ENCODE measurements around the gene GRHL1.
A peak's percentile ranks its signal among the peaks of the same experiment; 100 is the strongest.

The GRHL1 gene

DNA sequence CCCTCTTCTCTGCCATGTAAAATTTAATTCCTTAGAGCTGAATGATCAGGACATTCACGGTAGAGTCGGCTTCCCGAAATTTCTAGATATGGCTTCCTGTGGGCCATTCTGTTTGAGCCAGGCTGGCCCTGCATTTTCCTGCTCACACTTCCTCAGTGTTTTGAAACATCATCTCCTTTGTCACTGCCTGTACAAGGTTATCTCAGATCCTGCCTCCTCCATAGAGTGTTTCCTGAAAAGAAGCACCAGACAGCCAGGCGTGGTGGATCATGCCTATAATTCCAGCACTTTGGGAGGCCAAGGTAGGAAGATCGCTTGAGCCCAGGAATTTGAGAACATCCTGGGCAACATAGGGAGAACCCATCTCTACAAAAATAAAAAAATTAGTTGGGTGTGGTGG lies 43.6 kb downstream of the GRHL1 start:
- no peak for DNase-seq

DNA sequence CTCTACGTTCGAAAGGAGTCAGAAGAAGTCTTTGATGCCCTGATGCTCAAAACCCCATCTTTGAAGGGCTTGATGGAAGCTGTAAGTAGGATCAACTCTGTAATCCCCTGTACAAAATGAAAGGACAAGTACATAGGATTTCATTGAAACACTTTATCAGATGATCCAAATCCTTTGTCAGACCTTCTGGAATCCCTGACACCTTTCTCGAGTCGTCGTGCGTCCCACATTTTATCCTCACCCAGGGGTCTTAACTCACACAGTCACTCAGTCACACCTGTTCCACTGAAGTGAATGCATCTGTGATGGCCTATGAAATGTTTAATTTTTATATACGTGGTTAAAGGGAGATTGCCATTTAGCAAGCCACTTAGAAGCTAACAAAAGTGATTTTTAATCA lies 44.8 kb downstream of the GRHL1 start:
- DNase-seq: no peak

DNA sequence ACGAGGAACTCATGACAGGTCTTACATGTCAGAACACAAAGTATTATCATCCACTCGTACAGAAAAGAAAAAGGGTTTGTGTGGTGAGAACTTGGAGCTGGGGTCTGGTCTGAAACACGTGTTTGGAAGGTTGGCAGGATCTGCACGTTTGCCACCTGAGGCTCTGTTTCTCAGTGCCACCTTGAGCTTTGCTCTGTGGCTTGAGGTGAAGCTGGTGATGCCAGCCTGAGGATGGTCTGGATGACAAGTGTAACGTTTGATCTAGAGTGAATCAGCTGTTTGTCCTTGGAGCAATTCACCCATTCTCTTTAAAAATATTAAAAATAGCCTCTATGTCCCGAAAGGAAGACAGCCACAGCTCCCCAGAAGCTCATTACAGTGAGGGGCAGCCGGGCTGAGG lies 46.4 kb downstream of the GRHL1 start:
- no peak for DNase-seq

DNA sequence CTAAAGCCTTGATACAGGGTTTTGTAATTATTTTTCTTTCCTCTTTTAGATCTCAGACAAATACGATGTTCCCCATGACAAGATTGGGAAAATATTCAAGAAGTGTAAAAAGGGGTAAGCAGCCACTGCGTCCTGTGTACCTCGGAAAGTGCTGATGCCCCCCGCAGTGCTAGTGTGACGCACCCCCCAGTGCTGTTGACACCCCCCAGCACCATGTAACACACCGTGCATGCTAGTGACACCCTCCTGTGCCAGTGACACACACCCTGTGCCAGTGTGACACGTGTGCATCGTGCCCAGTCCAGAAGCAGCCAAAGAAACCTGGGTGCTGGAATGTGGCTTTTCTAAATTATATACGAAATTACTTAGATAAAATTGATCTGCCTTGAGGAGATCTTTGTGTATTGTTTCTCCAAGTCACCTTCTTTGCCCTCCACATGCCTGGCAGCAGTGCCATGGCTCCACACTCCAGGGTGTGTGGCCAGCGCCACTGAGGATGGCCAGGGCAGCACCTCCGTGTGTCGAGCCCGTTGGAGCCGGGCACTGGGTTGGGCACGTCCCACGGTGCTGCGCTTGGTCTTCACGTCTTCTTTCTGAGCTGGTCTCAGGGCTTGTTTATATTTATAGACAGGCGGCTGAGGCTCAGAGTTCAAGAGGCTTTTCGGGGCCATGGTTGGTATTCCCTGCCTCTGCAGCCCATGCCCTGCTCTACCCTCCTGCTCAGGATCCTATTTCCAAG lies 47.6 kb downstream of the GRHL1 start:
- no peak for DNase-seq

DNA sequence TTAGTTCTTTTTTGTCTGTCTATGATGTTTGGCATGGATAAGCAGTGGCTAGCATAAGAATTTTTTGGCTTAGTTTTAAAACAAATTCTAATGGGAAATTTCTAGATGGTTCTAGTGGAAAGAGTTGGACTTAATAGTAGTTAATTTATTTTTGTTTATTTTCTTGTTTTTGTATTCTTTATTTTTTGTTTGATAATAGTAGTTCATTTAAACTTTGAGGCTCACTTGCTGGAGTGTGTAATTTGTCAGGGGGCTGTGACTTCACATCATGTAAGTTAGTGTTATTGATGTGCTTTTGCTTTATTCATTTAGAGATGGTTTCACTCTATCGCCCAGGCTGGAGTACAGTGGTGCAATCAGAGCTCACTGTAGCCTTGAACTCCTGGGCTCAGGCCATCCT lies 48.2 kb downstream of the GRHL1 start:
- DNase-seq: no peak

DNA sequence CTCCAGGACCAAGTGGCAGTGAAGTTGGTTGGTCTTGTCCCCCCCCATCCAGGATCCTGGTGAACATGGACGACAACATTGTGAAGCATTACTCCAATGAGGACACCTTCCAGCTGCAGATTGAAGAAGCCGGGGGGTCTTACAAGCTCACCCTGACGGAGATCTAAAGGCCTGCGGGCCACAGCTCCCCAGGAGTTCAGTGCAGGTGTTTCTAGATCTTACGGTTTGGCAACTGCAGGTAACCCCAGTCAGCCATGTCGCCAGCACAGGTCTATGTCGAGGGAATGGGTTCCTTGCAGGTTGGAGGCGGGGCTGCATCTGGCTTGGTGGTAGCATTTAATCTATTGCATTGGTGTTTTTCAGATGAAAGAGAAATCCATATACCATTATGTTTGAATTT lies 49.0 kb downstream of the GRHL1 start:
- no peak for DNase-seq

DNA sequence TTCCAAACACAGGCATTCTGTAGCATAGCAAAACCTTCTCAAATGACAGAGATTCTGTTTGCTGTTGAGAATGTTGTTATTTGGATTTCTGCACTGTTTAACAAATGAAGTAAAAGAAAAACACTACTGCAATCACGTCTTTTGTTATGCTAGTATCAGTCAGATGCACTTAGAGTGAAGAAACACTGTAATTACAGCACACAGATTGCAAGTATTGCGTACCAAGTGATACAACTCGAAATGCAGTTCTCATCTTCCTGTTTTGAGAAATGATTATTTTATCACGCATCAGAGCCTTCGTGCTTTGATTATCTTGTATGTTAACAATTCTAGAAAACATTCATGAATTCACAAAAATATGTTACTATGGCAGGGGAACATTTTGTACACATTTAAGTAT lies 50.1 kb downstream of the GRHL1 start:
- DNase-seq: no peak

DNA sequence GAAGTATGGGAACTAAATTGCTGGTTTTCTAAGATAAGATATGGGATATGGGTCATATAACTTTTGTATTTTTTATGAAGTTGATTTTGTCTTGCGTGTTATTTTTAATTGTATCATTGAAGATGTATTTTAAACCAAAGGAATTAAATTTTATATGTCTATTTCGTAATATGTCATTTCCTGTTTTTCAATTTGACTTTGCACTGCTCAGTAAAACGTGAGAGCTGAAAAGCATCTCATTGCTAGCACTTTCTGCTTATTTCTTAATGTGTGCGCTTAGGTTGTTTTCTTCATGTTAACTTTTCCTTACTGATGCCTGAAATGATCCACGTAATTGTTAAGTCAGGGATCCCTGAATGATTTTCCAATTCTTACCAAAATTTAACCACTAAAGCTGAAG lies 50.6 kb downstream of the GRHL1 start:
- DNase-seq: no peak

DNA sequence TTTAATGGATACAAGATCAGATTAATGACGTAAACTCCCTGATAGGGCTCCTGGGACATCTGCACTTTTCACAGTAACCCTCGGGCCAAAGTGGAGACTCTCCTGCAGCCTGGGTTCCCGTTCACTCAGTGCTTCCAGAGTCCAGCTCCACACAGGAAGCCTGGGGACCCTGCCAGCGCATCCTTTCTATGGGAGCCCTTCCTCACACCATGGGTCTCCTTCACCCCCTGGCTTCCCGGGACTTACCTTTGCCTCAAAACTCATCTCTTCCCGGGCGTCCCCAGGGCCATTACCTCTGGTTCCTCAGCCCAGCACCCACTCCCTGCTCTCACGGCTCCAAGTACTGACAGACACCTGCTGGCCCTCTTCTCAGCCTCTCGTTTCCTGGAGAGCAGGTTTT lies 51.2 kb downstream of the GRHL1 start:
- DNase-seq: no peak

DNA sequence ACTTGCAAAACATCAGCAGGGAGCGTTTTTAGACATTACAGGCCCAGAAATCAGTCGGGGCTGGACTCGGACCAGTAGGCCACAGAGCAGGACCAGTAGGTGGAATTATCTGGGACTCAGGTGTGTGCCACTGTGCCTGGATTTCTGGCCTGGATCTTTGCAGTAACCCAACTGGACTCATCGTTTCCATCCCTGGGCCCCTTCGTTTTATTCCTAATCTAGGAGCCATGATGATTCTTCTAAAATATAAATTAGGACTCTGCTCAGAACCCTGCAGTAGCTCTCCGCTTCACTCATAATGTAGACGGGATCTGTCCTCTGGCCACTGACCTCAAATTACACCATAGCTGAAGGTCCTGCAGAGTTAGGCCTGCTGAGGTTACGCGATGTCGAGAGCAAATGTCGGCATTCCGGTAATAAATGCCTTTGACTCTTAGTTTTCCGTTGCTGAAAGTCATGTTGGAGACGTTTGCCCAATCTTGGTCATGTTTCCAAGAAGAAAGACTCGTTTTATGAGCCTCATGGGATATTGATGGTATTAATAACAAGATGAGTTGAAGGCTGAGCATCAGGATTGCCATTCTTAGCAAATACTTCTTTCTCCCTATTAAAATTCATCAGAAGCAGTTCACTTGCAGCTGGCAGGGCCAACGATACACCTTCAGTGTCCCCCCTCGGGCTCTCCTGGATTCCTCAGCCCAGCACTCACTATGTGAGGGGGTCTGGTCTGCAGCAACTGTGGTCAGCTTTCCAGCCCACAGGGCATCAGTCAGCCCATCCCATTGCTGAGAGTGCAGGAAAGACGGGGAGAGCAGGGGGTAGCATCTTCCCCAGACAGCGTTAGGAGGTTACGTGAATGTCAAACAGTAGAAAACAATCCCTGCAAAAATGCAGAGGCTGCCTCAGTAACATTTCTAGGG lies 52.0 kb downstream of the GRHL1 start:
- DNase-seq: no peak

DNA sequence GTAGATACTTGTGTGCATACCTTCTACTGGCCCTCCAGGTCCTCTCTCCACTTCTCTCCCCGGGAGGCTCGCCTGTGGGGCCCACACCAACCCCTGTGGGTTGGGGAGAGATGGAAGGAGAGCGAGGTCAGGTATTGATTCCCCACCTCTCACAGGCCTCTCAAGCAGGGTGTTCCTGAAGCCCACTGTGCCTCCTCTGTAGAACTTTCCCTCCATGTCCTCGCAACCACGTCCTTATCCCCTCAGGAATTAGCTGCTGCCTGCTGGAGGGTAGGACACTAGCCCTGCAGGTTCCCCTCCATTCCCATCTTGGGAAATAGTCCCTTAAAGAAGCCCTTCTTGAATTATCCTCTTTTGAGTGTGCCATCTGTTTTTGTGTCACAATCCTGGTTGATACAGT lies 52.9 kb downstream of the GRHL1 start:
- DNase-seq: no peak

DNA sequence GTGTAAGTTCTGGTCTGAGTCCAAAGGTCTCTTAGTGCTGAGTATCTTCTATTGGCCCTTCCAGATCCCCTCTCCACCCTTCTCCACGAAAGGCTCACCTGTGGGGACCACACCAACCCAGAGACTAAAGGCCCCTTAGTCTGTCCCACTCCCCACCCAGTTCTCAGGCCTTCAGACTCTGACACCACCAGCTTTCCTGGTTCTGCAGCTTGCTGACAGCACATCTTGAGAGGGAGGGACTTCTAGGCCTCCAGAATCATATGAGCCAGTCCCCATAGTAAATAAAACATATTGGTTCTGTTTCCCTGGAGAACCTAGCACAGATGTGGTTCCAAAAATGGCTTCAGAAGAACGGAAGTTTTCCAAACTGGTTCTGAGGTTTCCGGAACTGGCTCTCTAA lies 53.3 kb downstream of the GRHL1 start:
- DNase-seq: no peak

DNA sequence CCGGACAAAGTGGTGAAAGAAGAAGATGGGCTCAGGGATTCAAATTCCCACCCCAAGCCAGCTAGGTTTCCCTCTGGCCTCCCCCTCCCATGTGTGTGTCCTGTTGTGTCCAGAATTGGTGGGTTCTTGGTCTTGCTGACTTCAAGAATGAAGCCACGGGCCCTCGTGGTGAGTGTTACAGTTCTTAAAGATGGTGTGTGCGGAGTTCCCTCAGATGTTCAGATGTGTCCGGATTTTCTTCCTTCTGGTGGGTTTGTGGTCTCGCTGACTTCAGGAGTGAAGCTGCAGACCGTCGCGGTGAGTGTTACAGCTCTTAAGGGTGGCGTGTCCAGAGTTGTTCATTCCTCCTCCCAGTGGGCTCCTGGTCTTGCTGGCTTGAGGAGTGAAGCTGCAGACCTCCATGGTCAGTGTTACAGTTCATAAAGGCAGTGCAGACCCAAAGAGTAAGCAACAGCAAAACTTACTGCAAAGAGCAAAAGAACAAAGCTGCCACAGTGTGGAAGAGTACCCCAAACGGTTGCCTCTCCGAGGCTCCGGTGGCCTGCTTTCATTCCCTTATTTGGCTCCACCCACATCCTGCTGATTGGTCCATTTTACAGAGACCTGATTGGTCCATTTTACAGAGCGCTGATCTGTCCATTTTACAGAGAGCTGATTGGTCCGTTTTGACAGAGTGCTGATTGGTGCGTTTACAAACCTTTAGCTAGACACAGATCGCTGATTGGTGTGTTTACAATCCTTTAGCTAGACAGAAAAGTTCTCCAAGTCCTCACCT lies 54.2 kb downstream of the GRHL1 start:
- no peak for DNase-seq

DNA sequence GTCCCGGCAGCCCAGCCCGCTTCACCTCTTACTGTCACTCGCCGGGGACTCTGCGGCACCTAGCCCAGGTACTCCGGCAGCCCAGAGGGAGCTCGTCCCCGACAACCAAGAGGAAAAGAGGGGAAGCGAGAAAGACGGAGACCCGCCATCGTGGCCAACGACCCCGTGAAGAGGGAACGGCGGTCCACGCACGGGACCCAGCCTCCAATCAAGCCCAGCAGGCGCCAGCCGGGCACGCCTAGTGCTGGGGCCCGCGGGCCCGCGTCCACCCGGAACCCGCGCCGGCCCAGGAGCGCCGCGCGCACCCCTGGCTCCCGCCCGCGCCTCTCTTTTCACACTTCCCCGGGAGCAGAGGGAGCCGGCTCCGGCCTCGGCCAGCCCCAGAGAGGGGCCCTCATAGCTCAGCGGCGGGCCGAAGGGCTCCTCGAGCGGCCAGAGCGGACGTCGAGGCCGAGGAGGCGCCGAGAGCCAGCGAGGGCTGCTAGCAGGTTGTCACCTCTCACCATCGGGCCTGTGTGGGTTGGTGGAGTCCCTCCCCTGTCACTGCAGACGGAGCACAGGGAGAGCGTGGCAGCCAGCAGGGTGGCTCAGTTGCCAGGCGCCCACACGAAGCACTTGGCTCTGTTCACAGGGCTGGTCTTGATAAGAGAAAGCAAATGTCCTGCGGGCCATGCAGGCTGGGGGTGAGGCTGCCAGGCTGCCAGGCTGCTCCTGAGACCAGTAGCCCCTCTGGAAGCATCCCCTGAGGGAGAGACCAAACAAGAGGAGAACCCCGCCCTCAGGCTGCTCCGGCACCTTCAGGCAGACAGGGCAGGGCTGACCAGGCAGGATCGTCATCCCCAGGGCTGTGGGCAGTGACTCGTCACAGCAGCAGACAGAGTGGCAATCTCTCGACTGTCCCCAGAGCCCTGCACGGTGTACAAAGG lies 55.0 kb downstream of the GRHL1 start:
- peak; percentile 43 for DNase-seq

DNA sequence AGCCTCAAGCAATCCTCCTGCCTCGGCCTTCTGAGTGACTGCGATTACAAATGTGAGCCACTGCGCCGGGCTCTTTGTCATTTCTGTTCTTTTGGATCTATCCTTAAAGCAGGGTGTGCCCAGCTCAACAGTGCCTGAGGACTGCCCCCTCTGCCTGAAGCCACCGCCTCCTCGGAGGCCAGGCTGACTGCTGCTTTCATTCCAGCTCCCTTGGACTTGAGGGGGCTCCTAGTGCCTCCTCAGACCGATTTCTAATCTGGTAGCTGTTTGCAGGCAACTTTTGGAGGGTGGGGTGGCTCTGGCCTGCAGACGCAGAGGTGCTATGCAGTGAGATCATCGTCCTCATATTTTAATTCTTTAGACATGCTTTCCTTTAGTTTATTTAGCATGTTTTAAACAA lies 55.9 kb downstream of the GRHL1 start:
- no peak for DNase-seq

DNA sequence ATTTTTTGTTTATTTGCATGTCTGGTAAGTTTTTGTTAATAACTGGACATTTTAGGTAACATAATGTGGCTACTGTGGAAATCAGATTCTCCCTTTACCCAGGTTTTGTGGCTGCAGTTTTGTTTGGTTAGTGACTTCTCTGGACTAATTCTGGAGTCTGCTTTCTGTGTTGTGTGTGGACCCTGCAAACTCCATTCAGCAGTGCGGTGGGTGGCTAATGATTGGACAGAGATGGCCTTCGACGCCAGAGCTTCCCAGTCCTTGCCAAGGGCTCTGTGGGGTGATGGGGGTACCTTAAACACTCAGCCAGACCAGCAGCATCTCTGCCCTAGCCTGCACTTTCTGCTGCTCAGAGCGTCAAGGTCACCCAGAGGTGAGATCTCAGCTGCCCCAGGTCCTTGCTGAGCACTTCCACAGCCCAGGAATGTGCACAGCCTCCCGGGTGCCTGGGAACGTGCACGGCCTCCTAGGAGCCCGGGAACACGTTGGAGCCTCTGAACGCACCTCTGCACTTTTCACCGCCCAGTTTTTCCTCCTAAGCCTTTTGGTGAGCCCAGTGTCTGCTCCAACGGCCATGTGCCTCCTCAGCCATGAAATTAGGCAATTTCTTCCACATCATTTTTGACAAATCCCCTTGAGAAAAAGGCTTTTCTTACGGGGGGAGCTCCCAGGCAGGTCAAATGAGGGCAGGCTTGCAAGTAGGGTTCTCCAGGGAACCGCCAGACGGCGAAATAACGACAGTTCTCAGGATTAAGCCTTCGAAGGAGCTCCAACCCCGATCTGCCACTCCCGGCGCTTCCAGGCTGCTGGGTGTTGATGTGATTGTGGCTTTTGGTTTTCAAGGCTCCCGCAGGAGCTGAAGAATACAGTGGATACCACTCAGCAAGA lies 56.7 kb downstream of the GRHL1 start:
- DNase-seq: no peak

DNA sequence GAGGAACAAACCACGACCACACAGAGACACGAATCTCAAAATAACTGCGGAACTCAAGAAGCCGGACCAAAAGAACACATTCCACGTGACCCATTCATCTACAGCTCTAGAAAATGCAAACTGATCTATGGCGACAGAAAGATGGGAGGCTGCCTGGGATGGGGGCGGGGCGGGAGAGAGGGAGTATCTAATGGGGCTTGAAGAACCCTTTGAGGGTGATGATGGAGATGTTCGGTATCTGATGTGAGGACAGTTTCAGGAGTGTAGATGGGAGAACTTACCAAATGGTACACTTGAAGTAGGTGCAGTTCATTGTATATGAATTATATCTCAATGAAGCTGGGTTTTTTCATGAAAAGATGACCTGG lies 57.3 kb downstream of the GRHL1 start:
- no peak for DNase-seq

DNA sequence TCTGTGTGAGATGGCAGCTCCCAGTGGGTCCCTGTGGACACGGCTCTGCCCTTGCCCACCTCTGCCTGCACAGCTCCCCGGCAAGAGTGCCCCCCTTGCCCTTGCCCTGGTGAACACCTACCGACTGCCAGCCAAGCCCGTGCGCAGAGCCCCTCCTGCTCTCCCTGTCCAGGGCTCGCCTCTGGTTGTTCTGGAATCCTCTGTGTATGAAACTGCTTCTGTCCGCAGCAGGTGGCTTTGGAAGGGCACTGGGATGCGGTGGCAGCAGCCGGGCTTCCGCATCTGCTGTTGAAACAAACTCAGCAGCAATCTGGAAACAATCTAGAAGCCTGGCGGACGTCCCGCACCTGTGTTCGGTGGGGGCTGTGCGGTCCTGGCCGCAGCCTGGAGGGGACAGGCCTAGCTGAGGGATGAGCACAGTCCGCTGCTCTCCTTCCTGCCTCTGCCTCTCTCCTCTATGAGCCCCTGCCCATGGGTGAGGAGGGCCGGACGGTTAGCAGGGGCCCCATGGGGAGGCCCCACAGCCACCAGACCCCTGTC lies 57.8 kb downstream of the GRHL1 start:
- DNase-seq: no peak

DNA sequence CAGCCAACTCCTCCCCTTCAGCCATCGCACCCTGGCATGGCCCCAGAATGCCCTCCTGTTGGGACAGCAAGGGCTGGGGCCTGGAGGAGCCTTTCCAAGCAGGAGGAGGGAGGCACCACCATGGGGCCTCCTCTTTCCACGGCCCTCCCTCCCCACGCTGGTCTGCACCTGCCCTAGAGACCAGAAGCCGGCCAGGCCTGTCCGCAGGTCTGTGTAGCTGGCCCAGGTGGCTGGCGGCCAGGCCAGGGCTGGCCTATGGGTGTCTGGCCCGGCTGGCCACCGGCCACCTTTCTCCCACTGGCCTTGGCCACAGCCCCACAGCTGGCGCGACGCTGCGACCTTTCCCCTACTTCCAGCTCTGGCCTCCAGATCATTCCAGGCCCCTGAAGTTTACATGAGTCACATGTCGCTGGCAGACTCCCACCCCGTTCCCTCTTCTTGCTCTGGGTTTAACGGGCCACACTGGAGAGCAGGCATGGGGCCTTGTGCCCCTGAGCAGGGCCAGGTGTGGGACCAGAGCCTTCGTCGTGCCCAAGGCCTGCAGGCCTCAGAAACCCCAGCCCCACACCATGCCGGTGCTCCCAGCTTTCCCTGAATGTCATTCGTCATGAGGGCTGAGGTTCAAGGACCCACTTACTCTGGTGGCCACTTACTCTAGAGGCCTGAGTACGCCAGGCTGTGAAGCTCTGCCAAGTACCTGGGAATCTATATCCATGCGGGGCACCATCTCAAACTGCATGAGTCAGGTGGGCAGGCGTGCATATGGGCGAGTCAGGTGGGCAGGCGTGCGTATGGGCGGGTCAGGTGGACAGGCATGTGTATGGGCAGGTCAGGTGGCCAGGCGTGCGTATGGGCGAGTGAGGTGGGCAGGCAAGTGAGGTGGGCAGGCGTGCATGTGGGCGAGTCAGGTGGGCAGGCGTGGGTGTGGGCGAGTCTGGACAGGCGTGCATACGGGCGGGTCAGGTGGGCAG lies 58.6 kb downstream of the GRHL1 start:
- no peak for DNase-seq

Data from NCI-H748 treated with DMSO at 0.1 percent for 48 hours (cell line).